ENCODE data around the gene DOCK2. TPM values are rescaled to one million over a fixed set of nuclear protein-coding genes. Genes with fewer than 3 reads are reported as not detected.

Gene DOCK2
- polyA plus RNA-seq, 3 donors = 57.5 to 178 (median 115) TPM

GRCh38 chr5:169795338-169795737 lies 158.3 kb downstream of the DOCK2 start:
- Histone ChIP-seq H3K4me2 (replicated peaks; ENCODE audit: extremely low read depth, low read length, poor library complexity, severe bottlenecking) (no peak overlapping the region), H3K36me3 (replicated peaks in 1 of 2; ENCODE audit: control insufficient read depth in 1 of 2, insufficient read depth in 2 of 2, low read length in 2 of 2) (peaks cover 53 to 98% of the 10 kb centered on the region in 2 donors), H4K20me1 (ENCODE audit: insufficient read depth, low read length) (peaks cover 97% of the 10 kb centered on the region), H3K9ac (ENCODE audit: insufficient read depth, low read length, poor library complexity, severe bottlenecking) (no peak overlapping the region), H2AFZ (ENCODE audit: insufficient read depth, low read depth, low read length, poor library complexity, severe bottlenecking) (no peak overlapping the region), H3K9me3 (replicated peaks in 1 of 2; ENCODE audit: control insufficient read depth in 1 of 2, insufficient read depth in 1 of 2, low read length in 2 of 2) (no peaks in the 10 kb centered on the region), H3K27me3 (ENCODE audit: control insufficient read depth in 2 of 2, insufficient read depth in 2 of 2, low read length in 2 of 2) (no peaks in the 10 kb centered on the region), H3K27ac (ENCODE audit: low read depth in 1 of 2, low read length in 2 of 2) (no peak overlapping the region), H3K79me2 (ENCODE audit: insufficient read depth, low read length) (peaks cover 6% of the 10 kb centered on the region), H3K4me3 (replicated peaks in 1 of 3; ENCODE audit: low read depth in 2 of 3, low read length in 3 of 3) (no peak overlapping the region), H3K4me1 (ENCODE audit: control insufficient read depth in 1 of 2, insufficient read depth in 2 of 2, low read length in 2 of 2) (no peaks in the 10 kb centered on the region)
- Mint-ChIP-seq H3K27ac (peak overlapping the region in 1 of 7 donors; percentile 10), H3K36me3 (peaks cover 82 to 88% of the 10 kb centered on the region in 2 donors), H3K27me3 (ENCODE audit: low read depth in 3 of 3) (no peaks in the 10 kb centered on the region), H3K9me3 (no peaks in the 10 kb centered on the region), H3K4me3 (no peak overlapping the region), H3K4me1 (no peaks in the 10 kb centered on the region)
- DNase-seq = no peak
- WGBS (ENCODE audit: insufficient coverage) = 89% methylated on average over 9 of the region's 9 CpGs
- intact Hi-C loops (cut with micrococcal nuclease) = no loop called here
- TF ChIP-seq CTCF (IDR thresholded peaks at IDR 0.05) = no peak

GRCh38 chr5:169796731-169797130 lies 159.7 kb downstream of the DOCK2 start:
- 55% methylated on average over 2 of the region's 2 CpGs for WGBS (ENCODE audit: insufficient coverage)
- Mint-ChIP-seq H3K4me3 (no peak overlapping the region), H3K9me3 (no peaks in the 10 kb centered on the region), H3K27ac (peak overlapping the region in 4 of 7 donors; percentile 15 to 72 (median 24)), H3K36me3 (peaks cover 75 to 81% of the 10 kb centered on the region in 2 donors), H3K4me1 (peaks cover 4% of the 10 kb centered on the region), H3K27me3 (ENCODE audit: low read depth in 3 of 3) (no peaks in the 10 kb centered on the region)
- no peak overlapping the region for H3K4me2 ChIP-seq (replicated peaks; ENCODE audit: extremely low read depth, low read length, poor library complexity, severe bottlenecking)
- peak overlapping the region in 1 of 2 donors; percentile 7 for H3K27ac ChIP-seq (ENCODE audit: low read depth in 1 of 2, low read length in 2 of 2)
- no peaks in the 10 kb centered on the region for H3K9me3 ChIP-seq (replicated peaks in 1 of 2; ENCODE audit: control insufficient read depth in 1 of 2, insufficient read depth in 1 of 2, low read length in 2 of 2)
- H2AFZ ChIP-seq (ENCODE audit: insufficient read depth, low read depth, low read length, poor library complexity, severe bottlenecking) = no peak overlapping the region
- peaks cover 97% of the 10 kb centered on the region for H4K20me1 ChIP-seq (ENCODE audit: insufficient read depth, low read length)
- H3K36me3 ChIP-seq (replicated peaks in 1 of 2; ENCODE audit: control insufficient read depth in 1 of 2, insufficient read depth in 2 of 2, low read length in 2 of 2) = peaks cover 47 to 93% of the 10 kb centered on the region in 2 donors
- TF ChIP-seq CTCF (IDR thresholded peaks at IDR 0.05) = no peak
- H3K79me2 ChIP-seq (ENCODE audit: insufficient read depth, low read length) = no peaks in the 10 kb centered on the region
- intact Hi-C loops (cut with micrococcal nuclease) = no loop called here
- no peak overlapping the region for H3K9ac ChIP-seq (ENCODE audit: insufficient read depth, low read length, poor library complexity, severe bottlenecking)
- no peak for DNase-seq
- H3K4me1 ChIP-seq (ENCODE audit: control insufficient read depth in 1 of 2, insufficient read depth in 2 of 2, low read length in 2 of 2) = no peaks in the 10 kb centered on the region
- H3K27me3 ChIP-seq (ENCODE audit: control insufficient read depth in 2 of 2, insufficient read depth in 2 of 2, low read length in 2 of 2) = no peaks in the 10 kb centered on the region
- H3K4me3 ChIP-seq (replicated peaks in 1 of 3; ENCODE audit: low read depth in 2 of 3, low read length in 3 of 3) = no peak overlapping the region

All from CD14-positive monocyte (primary cell).